Left forelimb (tissue), 1 donor: ENCODE data around the gene PKIB.

ENCODE experiments used
- DNase-seq: peaks from one replicate; pipeline ENCODE4 v3.0.0-alpha.2; 2018; ENCODE audit warnings: low spot score

PKIB gene

GRCh38 chr6:122669868-122670267 is 59.7 kb downstream of the PKIB start:
- no peak for DNase-seq

GRCh38 chr6:122671251-122671650 is 61.0 kb downstream of the PKIB start:
- no peak for DNase-seq

DNA sequence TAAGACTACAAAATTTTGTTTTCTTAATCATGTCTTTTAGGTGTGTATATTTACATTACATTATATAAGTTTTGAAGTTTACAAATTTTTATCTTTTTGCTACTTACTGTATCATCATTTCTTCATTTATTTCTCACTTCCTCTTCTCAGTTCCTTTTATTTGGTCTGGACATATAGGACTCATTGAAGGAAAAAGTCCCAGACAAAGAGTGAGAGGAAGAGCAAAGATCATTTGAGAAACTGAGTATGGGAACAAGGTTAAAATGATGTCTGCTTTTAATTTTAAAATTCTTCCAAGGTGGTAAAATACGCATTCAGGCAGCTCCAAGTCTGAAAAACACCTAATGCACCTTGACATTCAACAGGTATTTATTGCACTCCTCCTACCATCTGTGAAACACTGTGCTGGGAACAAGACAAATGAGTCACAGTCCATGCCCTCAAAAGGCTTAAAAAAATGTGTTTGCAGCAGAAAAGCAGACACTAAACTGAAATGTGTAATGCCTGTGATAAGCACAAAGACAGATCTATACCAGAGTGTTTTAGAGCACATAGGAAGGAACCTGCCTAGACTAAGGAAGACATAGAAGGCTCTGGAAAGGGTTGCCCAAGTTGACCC is 63.2 kb downstream of the PKIB start:
- DNase-seq, result no peak

DNA sequence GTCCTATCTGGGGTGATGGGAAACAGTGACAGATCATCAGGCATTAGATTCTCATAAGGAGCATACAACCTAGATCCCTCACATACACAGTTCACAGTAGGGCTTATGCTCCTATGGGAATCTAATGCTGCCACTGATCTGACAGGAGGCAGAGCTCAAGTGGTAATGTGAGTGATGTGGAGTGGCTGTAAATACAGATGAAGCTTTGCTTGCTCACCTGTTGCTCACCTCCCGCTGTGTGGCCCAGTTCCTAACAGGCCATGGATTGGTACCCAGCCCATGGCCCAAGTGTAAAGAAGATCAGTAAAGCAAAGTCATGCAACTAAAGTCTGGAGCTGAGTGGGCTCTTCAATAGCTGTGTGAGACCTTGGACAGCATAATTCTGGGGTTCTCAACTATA is 65.9 kb downstream of the PKIB start:
- no peak for DNase-seq

- DNase-seq, result no peak
Observed at GRCh38 chr6:122676688-122677087, 66.5 kb downstream of the PKIB start.

GRCh38 chr6:122677406-122677805 is 67.2 kb downstream of the PKIB start:
- DNase-seq, result no peak

DNA sequence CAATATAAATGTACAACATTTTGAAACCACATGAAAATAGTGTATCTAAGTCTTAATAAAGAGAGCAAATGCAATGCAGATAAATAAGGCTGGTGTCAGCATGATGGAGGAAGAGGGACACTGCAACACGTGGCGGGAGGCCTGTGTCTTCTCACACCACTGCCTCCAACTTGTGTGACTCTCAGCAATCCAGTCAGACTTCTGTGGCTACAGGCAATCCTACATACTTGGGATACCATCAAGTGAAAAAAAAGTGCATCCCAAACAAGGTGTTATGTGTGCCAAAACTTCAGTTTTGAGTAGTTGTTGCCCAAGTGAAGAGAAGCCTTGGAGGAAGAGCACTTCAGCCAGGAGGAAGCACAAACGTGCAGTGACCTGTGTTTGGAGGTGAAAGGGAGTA is 68.6 kb downstream of the PKIB start:
- DNase-seq, result no peak

DNA sequence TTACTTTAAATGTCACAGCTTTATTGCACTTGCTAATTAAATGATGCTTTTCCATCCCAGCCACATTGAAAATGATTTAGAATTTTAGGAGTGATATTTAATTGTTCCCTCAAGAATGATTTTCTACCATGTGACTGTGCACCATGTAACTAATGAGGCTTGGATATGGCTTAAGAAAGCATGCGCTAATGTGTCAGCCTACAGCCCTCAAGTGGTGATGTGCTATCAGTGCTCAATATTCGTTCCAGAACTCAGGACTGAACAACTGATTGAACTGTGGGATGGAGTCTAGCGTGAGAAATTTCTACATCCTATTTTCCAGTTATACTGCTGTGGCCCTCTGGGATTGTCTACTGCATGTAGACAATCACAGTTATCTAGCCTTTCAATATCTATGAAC is 71.5 kb downstream of the PKIB start:
- DNase-seq, result no peak

DNA sequence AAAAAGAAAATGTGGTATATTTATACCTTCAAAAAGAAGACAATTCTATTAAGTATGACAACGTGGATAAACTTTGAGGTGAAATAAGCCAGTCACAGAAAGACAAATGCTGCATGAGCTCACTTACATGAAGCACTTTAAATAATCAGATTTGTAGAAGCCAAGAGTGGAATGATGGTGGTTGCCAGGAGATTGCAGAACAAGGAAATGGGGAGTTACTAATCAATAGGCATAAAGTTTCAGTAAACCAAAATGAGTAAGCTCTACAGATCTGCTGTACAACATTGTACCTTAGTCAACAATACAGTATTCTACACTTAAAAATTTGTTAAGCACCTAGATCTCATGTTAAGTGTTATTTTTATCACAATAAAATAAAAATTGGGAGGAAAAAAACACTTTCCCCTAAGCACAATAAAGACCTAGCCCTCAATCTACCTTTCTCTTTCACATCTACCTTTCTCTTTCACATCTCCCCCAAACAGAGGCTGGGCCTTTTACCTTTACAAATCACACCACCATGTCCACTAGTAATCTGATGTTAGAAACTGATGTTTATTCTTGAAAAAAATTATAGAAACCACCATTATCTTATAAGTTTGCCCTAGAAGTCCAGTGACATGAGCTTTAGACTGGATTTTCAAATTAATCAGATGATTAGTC is 73.9 kb downstream of the PKIB start:
- no peak for DNase-seq

- no peak for DNase-seq
Observed at GRCh38 chr6:122692175-122692598, 82.0 kb downstream of the PKIB start.

GRCh38 chr6:122692807-122693580 is 82.8 kb downstream of the PKIB start:
- DNase-seq, result no peak

- DNase-seq, result no peak
Observed at GRCh38 chr6:122694075-122694474, 83.9 kb downstream of the PKIB start.

DNA sequence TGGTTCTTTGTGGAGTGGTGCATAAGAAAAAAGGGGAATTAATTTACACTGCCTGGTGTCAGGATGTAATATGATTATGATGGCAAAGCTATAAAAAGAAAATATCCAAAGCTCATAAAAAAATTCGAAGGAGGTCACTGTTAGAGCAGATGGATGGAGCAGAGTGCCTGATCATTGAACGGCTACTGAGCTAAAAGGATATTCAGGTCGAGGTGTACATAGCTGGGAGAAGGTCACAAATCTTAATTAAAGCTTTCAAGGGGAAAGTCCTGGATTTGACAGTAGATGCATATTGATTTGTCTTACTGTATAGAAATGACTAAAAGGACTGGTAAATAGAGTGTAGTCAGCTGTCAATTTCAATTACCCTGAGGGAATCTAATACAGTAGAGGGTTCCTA is 84.4 kb downstream of the PKIB start:
- DNase-seq, result no peak

DNA sequence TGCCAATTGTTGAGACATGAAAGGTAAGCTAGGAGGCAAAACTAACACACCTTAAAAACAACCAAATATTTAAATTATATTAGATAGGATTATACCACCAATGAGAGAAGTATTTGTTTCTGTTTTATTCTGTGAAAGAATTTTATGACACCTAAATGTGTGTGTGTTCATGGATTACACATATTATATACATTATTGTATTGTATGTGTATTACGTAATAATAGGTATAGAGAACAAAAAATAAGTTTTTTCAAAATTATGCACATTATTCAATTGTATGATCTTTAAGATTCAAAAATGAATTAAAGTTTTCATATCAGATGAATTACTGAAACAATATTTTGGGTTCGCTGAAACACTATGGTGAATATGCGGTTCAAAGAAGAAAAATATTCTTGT is 85.0 kb downstream of the PKIB start:
- DNase-seq, result no peak

DNA sequence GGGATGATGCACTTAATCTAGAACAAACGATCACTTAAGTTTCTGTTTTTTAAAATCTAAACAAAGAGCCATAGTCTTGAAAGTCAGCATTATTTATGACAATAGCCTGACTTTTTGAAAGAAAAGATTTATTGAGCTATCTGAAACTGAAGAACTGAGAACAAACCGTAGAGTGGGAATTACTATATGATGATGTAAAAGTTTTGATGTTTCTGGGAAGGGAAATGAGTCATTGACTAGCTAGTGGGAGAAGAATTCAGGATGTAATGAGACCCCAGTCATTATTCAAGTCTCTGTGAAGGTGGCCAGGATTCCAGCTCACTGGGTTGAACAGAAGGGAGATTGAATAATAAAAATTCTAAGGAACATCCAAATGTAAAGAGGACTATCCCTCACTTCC is 85.9 kb downstream of the PKIB start:
- DNase-seq, result no peak

DNA sequence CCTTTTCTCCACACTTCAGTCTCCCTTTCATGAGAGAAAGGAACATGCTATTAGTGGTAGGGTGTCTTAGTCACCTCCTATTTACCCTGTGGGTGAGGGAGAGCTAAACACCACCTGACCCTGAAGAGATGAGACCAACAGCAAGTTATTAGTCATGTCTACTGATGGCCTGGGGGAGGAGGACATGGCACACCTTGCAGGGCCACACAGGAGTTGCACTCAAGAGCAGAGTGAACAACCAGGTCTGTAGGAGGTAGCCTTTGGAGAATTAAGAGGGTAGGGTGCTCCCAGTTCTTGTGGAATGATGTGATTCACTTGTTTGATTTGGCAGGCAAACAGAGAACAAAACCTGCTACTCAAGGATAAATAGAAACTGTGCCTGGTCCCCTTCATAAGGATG is 86.6 kb downstream of the PKIB start:
- no peak for DNase-seq

GRCh38 chr6:122697458-122697857 is 87.3 kb downstream of the PKIB start:
- DNase-seq, result no peak

DNA sequence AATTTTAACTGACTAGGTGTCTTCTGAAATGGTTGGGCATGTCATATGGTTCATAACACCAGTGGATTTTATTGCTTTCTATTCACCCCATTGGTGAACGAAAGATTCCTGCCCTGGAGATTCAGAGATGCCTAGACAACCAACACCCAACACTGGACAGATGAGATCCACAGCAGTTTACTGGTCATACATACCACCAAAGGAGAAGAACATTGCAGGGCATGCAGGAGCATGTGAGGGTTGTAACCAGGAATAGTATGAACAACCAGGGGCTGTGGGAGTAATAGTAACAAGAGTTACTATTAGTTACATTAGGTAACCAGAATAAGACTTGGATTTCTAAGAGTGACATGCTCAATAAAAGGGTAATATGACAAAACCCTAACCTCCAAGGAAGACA is 91.5 kb downstream of the PKIB start:
- DNase-seq, result no peak

DNA sequence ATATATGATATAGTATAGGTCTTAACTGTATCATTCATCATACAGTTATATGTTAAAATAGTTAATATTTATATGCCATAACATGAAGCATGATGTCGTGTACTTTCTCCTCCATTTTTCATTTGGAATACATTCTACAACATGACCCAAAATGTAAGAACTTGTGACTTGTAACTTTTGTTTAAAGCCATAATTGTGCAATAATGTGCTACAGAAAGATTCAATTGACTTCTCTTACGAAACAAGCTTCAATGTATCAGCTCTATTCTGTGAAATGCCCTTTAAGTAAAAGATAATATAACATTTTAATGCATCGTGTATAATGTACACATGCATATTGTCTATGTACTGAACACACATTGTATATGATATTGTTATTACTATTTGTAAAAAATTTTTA is 92.6 kb downstream of the PKIB start:
- DNase-seq, result no peak

DNA sequence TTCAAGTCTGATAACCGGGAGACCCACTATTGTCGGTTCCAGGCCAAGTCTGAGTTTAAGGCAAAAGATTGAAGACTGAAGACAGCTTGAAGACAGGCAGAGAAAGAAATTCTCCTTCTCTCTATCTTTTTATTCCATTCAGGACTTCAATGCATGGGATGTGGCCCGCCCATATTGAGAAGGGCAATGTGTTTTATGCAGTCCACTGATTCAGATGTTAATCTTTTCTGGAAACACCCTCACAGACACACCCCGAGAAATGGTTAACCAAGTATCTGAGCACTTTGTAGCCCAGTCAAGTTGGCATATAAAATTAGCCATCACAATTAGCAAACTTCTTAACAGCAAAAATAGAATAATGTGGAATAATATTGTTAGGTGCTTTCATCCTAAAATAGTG is 93.9 kb downstream of the PKIB start:
- no peak for DNase-seq

DNA sequence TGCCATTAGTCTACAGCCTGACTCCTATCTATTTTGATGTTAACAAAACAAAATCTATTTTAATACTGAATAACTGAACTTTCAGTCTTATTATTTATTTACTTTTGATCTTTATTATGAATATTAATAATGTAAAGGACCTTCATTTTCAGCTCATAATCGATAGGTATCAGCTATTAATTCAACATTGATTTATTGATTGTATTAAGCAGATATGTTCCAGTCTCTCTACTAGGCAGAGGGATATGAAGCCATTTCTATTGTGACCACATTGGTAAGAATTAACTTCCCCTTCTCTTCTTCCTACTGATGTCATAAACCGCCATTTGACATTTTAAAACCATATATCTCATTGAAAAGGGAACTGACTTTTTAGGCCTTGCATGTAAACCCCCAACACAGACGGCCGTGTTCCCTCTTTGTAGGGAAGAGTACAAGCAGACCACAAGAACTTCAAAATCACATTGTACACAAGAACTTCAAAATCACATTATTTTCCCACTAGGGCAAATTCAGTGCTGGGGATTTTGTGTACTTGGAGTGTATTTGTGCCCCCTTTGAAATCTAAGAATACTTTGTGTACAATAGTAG is 99.8 kb downstream of the PKIB start:
- DNase-seq, result no peak

GRCh38 chr6:122710908-122711635 is 100.9 kb downstream of the PKIB start:
- no peak for DNase-seq
